Measurements from ENCODE around the gene SLC27A1. TPM values are rescaled to one million over a fixed set of nuclear protein-coding genes. Genes with fewer than 3 reads are reported as not detected.

SLC27A1 gene
- total RNA-seq, 1 experiment from 2014 or later, result 8.9 TPM

DNA sequence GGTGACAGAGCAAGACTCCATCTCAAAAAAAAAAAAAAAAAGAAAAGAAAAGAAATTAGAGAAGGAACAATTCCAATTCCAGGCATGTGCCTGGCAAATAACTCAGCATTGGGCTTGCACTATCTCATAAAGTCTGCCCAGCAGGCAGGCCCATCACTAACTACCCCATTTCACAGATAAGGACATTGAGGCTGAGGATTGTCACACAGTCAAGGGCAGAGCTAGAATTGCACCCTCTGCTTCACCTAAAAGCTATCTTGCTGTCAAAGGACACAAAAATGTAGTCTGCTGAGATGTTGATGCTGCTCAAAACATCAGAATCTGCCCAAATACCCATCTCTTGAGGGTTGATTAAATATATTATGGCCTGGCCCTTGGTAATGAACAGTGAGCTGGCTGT is 64.4 kb downstream of the SLC27A1 start:
- Histone ChIP-seq H3K27me3 (ENCODE audit: low read length) (no peaks in the 10 kb centered on the region), H3K4me1 (ENCODE audit: insufficient read depth, low read length) (peaks cover 6% of the 10 kb centered on the region; the same call in 1 of the 2 replicates), H3K4me2 (ENCODE audit: low read length) (no peak overlapping the region), H3K9me3 (ENCODE audit: low read length) (no peaks in the 10 kb centered on the region), H3K36me3 (ENCODE audit: low read depth, low read length) (no peaks in the 10 kb centered on the region), H3K27ac (ENCODE audit: low read length) (no peak overlapping the region), H3K4me3 (ENCODE audit: low read length) (no peak overlapping the region), H3F3A (ENCODE audit: low read length, unreplicated experiment) (no peaks in the 10 kb centered on the region), H3K9ac (ENCODE audit: low read length) (no peak overlapping the region), H3K79me2 (ENCODE audit: low read length) (no peaks in the 10 kb centered on the region), H3K9me2 (replicated peaks; ENCODE audit: low read length) (no peaks in the 10 kb centered on the region), H2AFZ (ENCODE audit: low read length) (no peak overlapping the region), H4K20me1 (ENCODE audit: low read length) (no peaks in the 10 kb centered on the region)
- BruUV-seq (replicated peaks), result no TSS peak
- ATAC-seq (no peak), DNase-seq (no peak)
- TF ChIP-seq, protein P1, sequence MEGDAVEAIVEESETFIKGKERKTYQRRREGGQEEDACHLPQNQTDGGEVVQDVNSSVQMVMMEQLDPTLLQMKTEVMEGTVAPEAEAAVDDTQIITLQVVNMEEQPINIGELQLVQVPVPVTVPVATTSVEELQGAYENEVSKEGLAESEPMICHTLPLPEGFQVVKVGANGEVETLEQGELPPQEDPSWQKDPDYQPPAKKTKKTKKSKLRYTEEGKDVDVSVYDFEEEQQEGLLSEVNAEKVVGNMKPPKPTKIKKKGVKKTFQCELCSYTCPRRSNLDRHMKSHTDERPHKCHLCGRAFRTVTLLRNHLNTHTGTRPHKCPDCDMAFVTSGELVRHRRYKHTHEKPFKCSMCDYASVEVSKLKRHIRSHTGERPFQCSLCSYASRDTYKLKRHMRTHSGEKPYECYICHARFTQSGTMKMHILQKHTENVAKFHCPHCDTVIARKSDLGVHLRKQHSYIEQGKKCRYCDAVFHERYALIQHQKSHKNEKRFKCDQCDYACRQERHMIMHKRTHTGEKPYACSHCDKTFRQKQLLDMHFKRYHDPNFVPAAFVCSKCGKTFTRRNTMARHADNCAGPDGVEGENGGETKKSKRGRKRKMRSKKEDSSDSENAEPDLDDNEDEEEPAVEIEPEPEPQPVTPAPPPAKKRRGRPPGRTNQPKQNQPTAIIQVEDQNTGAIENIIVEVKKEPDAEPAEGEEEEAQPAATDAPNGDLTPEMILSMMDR (conservative IDR thresholded peaks at IDR 0.05; ENCODE audit: low read depth, low read length), result no peak
- TF ChIP-seq EZH2 (IDR thresholded peaks at IDR 0.05; ENCODE audit: low read length, unreplicated experiment), result no peak
- no peak for TF ChIP-seq EZH2phosphoT487 (IDR thresholded peaks at IDR 0.05; ENCODE audit: borderline replicate concordance, low read length)
- CTCF ChIA-PET, result no interaction called here
- POLR2A ChIA-PET (ENCODE audit: unreplicated experiment), result no interaction called here
- intact Hi-C loops (cut with micrococcal nuclease), result no loop called here

DNA sequence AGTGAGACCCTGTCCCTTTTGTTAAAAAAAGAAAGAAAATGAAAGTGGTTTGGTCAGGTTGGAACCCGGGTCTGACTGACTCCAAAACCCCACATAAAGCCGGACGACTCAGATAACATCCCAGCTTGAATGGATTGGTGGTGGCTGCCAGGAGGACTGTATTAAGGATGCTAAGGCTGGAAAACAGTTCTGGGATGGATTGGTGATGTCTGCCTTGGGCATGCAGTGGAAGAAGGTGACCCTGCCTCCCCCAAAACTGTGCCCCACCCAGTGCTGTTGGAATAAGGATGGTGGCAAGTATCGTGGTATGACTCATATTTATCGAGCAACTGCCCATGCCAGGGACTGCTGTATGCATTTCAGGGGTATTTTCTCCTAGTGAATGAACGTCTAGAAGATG is 66.6 kb downstream of the SLC27A1 start:
- intact Hi-C loops (cut with micrococcal nuclease), result no loop called here
- Histone ChIP-seq H3K9me3 (ENCODE audit: low read length) (no peaks in the 10 kb centered on the region), H3K79me2 (ENCODE audit: low read length) (no peaks in the 10 kb centered on the region), H3K4me1 (ENCODE audit: insufficient read depth, low read length) (peaks cover 6% of the 10 kb centered on the region; the same call in 1 of the 2 replicates), H3K4me3 (ENCODE audit: low read length) (no peak overlapping the region), H3K36me3 (ENCODE audit: low read depth, low read length) (no peaks in the 10 kb centered on the region), H2AFZ (ENCODE audit: low read length) (no peak overlapping the region), H3K9me2 (replicated peaks; ENCODE audit: low read length) (no peaks in the 10 kb centered on the region), H3K4me2 (ENCODE audit: low read length) (no peak overlapping the region), H4K20me1 (ENCODE audit: low read length) (no peaks in the 10 kb centered on the region), H3F3A (ENCODE audit: low read length, unreplicated experiment) (no peaks in the 10 kb centered on the region), H3K27ac (ENCODE audit: low read length) (no peak overlapping the region), H3K9ac (ENCODE audit: low read length) (no peak overlapping the region), H3K27me3 (ENCODE audit: low read length) (no peaks in the 10 kb centered on the region)
- ChIA-PET POLR2A (ENCODE audit: unreplicated experiment) (no interaction called here), CTCF (no interaction called here)
- ATAC-seq (no peak), DNase-seq (no peak)
- no peak for TF ChIP-seq EZH2phosphoT487 (IDR thresholded peaks at IDR 0.05; ENCODE audit: borderline replicate concordance, low read length)
- TF ChIP-seq, protein P1 (conservative IDR thresholded peaks at IDR 0.05; ENCODE audit: low read depth, low read length), result no peak
- TF ChIP-seq EZH2 (IDR thresholded peaks at IDR 0.05; ENCODE audit: low read length, unreplicated experiment), result no peak
- no TSS peak for BruUV-seq (replicated peaks)

DNA sequence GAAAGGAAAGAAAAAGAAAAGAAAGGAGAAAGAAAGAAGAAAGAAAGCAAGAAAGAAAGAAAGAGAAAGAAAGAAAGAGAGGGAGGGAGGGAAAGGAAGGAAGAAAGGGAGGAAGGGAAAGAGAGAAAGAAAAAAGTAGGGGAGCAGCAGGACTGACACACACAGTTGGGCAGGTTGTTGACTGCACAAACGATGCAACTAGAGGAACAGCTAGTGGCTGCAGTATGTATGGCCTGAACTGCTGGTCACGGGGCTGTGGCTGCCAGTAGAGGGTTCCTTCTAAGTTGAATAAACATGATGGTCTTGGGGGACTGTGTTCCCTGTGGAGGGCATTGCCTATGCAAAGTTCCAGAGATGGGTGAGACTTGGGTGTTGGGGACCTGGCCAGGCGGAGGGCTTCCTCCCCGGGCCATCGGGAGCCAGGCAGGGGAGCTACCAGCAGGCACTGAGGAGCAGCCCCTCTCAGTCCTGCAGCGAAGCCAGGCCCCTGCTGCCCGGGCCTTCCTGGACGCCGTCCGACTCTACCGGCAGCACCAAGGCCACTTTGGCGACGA is 68.4 kb downstream of the SLC27A1 start:
- Histone ChIP-seq H3K79me2 (ENCODE audit: low read length) (no peaks in the 10 kb centered on the region), H3K4me3 (ENCODE audit: low read length) (peak overlapping the region; percentile 67), H2AFZ (ENCODE audit: low read length) (peak overlapping the region; percentile 88), H3K36me3 (ENCODE audit: low read depth, low read length) (no peaks in the 10 kb centered on the region), H3K27me3 (ENCODE audit: low read length) (no peaks in the 10 kb centered on the region), H4K20me1 (ENCODE audit: low read length) (no peaks in the 10 kb centered on the region), H3K4me2 (ENCODE audit: low read length) (peak overlapping the region; percentile 95), H3K9ac (ENCODE audit: low read length) (no peak overlapping the region), H3K4me1 (ENCODE audit: insufficient read depth, low read length) (peaks cover 6% of the 10 kb centered on the region; the same call in 1 of the 2 replicates), H3F3A (ENCODE audit: low read length, unreplicated experiment) (no peaks in the 10 kb centered on the region), H3K9me3 (ENCODE audit: low read length) (no peaks in the 10 kb centered on the region), H3K9me2 (replicated peaks; ENCODE audit: low read length) (no peaks in the 10 kb centered on the region), H3K27ac (ENCODE audit: low read length) (no peak overlapping the region)
- ChIA-PET POLR2A (ENCODE audit: unreplicated experiment) (no interaction called here), CTCF (interaction anchor here (0.6 kb wide), 1 partner anchor 41 kb away, joined by 3 read pairs; no protein-coding TSS in a partner anchor)
- ATAC-seq (peak; percentile 30), DNase-seq (peak; percentile 4)
- intact Hi-C loops (cut with micrococcal nuclease), result no loop called here
- BruUV-seq (replicated peaks), result no TSS peak
- TF ChIP-seq, protein P1 (conservative IDR thresholded peaks at IDR 0.05; ENCODE audit: low read depth, low read length), result no peak
